ENCODE data around the gene AGRP. TPM values are rescaled to one million over a fixed set of nuclear protein-coding genes. Genes with fewer than 3 reads are reported as not detected.

Gene AGRP
- total RNA-seq, 1 experiment from 2014 or later = not detected

DNA sequence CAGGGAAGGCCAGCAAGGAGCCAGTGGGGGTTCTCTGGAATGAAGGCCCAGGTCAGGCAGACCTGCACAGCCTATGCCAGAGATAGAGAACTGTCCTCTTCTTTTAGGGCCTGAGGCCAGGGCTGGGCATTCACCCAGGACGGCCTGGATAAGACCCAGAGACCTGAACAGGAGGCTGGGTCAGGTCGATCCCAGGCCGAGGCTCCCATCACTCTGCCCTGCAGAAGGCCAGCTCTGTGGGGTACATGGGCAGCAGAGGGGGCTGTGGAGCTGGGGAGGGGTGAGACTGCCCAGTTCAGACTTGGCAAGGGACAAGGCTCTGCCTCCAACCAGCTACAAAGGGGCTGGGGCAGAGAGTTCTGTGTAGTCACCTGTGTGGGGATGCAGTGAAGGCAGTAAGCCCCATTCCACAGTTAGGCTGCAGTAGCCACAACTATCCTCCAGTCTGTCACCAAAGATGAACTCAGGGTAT is 37.9 kb downstream of the AGRP start:
- no peaks in the 10 kb centered on the region for H3K9me3 Mint-ChIP-seq

More for the DNA sequence above, 37.9 kb downstream of the AGRP start:
- DNase-seq (ENCODE audit: low spot score) (no peak), ATAC-seq (peak; percentile 22)
- Mint-ChIP-seq H3K4me3 (no peak overlapping the region), H3K27me3 (ENCODE audit: low read depth) (no peaks in the 10 kb centered on the region), H3K36me3 (0 out of 2 replicates have a peak, but pooled peaks cover 3% of the 10 kb centered on the region), H3K4me1 (peaks cover 6% of the 10 kb centered on the region), H3K27ac (no peak overlapping the region)
- ChIA-PET CTCF (interaction anchor here (0.6 to 12.8 kb wide), 21 partner anchors 10 to 371 kb away, joined by 3 to 234 read pairs (median 4); partner anchors contain the start of genes ATP6V0D1, HSD11B2, KCTD19 and LRRC36), POLR2A (interaction anchor here (1.4 kb wide), 1 partner anchor 15 kb away, joined by 3 read pairs; the partner anchor contains the start of gene HSD11B2)
- TF ChIP-seq NFATC4 (CRISPR knock-in tag; IDR thresholded peaks at IDR 0.05) = no peak
- TF ChIP-seq CREM (CRISPR knock-in tag; IDR thresholded peaks at IDR 0.05) = no peak
- TF ChIP-seq, protein P1, sequence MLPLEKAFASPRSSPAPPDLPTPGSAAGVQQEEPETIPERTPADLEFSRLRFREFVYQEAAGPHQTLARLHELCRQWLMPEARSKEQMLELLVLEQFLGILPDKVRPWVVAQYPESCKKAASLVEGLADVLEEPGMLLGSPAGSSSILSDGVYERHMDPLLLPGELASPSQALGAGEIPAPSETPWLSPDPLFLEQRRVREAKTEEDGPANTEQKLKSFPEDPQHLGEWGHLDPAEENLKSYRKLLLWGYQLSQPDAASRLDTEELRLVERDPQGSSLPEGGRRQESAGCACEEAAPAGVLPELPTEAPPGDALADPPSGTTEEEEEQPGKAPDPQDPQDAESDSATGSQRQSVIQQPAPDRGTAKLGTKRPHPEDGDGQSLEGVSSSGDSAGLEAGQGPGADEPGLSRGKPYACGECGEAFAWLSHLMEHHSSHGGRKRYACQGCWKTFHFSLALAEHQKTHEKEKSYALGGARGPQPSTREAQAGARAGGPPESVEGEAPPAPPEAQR (CRISPR knock-in tag; IDR thresholded peaks at IDR 0.05) = no peak
- TF ChIP-seq SMAD3 (CRISPR knock-in tag; IDR thresholded peaks at IDR 0.05; ENCODE audit: borderline replicate concordance) = no peak
- no peak for TF ChIP-seq FOXJ3 (CRISPR knock-in tag; IDR thresholded peaks at IDR 0.05; ENCODE audit: borderline replicate concordance)
- TF ChIP-seq, protein P2, sequence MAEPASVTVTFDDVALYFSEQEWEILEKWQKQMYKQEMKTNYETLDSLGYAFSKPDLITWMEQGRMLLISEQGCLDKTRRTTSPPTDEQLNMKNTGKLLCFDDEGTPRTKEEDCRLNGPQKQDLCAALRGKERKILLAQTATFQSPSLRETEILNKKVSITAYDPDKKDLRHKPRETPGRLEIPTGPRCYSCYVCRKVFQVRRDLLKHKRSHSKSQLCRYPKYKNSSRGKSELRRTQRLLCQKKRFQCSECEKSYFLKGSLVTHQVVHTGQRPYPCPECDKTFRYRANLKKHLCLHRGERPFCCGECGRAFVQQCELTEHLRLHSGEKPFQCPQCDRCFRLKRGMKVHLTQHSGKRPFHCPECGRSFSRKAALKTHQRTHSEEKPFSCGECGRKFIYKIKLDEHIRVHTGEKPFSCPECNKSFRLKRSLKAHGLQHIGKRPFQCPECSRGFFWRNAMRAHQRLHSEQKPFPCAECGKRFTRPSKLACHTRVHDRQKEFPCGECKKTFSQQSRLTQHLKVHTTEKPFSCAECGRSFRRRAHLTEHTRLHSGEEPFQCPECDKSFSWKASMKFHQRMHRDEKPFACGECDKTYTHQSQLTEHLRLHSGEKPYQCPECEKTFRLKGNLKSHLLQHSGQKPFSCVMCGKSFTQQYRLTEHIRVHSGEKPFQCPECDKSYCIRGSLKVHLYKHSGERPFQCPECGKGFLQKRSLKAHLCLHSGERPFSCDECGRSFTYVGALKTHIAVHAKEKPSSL (CRISPR knock-in tag; conservative IDR thresholded peaks at IDR 0.05) = no peak
- TF ChIP-seq ZBTB43 (CRISPR knock-in tag; IDR thresholded peaks at IDR 0.05) = no peak
- TF ChIP-seq TP53 (CRISPR knock-in tag; IDR thresholded peaks at IDR 0.05) = no peak
- TF ChIP-seq NR1H2 (CRISPR knock-in tag; IDR thresholded peaks at IDR 0.05) = no peak
- no peak for TF ChIP-seq FOXP4 (CRISPR knock-in tag; IDR thresholded peaks at IDR 0.05)
- TF ChIP-seq, protein P3, sequence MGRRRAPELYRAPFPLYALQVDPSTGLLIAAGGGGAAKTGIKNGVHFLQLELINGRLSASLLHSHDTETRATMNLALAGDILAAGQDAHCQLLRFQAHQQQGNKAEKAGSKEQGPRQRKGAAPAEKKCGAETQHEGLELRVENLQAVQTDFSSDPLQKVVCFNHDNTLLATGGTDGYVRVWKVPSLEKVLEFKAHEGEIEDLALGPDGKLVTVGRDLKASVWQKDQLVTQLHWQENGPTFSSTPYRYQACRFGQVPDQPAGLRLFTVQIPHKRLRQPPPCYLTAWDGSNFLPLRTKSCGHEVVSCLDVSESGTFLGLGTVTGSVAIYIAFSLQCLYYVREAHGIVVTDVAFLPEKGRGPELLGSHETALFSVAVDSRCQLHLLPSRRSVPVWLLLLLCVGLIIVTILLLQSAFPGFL (CRISPR knock-in tag; IDR thresholded peaks at IDR 0.05; ENCODE audit: borderline replicate concordance) = no peak
- TF ChIP-seq RELA (CRISPR knock-in tag; IDR thresholded peaks at IDR 0.05; ENCODE audit: borderline replicate concordance) = no peak
- no peak for TF ChIP-seq CREB1 (CRISPR knock-in tag; IDR thresholded peaks at IDR 0.05)
- TF ChIP-seq, protein P4, sequence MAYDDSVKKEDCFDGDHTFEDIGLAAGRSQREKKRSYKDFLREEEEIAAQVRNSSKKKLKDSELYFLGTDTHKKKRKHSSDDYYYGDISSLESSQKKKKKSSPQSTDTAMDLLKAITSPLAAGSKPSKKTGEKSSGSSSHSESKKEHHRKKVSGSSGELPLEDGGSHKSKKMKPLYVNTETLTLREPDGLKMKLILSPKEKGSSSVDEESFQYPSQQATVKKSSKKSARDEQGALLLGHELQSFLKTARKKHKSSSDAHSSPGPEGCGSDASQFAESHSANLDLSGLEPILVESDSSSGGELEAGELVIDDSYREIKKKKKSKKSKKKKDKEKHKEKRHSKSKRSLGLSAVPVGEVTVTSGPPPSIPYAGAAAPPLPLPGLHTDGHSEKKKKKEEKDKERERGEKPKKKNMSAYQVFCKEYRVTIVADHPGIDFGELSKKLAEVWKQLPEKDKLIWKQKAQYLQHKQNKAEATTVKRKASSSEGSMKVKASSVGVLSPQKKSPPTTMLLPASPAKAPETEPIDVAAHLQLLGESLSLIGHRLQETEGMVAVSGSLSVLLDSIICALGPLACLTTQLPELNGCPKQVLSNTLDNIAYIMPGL (CRISPR knock-in tag; IDR thresholded peaks at IDR 0.05) = no peak
- no peak for TF ChIP-seq MXD4 (CRISPR knock-in tag; IDR thresholded peaks at IDR 0.05; ENCODE audit: borderline replicate concordance)
- TF ChIP-seq SP1 (CRISPR knock-in tag; conservative IDR thresholded peaks at IDR 0.05) = no peak
- no peak for TF ChIP-seq NFE2L1 (CRISPR knock-in tag; IDR thresholded peaks at IDR 0.05)
- no peak for TF ChIP-seq PRDM15 (CRISPR knock-in tag; IDR thresholded peaks at IDR 0.05)
